GM19328 (cell line): ENCODE data around the gene MOV10L1.

Experiments used
- ATAC-seq: cut with Tn5 transposase; IDR thresholded peaks from one replicate; pipeline ENCODE4 v1.9.1; 2021; ENCODE audit warnings: mild to moderate bottlenecking, moderate library complexity; ENCODE audit not compliant: unreplicated experiment

MOV10L1 gene

DNA sequence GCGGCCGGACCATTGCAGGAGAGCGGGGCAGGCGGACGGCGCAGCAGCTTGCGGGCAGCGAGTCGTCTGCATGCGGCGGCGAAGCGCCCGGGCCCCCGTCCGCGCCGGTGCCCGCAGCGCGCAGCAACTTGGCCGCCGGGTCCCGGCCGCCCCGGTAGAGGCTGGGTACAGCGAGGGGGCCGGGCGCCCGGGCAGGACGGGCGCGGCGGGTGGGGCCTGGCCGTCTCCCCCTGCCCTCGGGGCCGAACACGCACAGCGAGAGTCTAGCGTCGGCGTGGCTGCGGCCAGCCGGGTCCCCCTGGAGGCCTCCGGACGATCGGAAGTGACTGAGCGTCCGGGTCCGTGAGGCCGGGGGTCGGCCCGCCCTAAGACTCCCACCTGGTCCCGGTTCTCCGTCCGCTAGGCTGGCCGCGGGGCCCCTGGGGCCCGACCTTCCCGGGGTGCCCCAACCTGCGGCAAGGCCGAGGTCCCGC is 95.1 kb downstream of the MOV10L1 start:
- ATAC-seq: no peak

DNA sequence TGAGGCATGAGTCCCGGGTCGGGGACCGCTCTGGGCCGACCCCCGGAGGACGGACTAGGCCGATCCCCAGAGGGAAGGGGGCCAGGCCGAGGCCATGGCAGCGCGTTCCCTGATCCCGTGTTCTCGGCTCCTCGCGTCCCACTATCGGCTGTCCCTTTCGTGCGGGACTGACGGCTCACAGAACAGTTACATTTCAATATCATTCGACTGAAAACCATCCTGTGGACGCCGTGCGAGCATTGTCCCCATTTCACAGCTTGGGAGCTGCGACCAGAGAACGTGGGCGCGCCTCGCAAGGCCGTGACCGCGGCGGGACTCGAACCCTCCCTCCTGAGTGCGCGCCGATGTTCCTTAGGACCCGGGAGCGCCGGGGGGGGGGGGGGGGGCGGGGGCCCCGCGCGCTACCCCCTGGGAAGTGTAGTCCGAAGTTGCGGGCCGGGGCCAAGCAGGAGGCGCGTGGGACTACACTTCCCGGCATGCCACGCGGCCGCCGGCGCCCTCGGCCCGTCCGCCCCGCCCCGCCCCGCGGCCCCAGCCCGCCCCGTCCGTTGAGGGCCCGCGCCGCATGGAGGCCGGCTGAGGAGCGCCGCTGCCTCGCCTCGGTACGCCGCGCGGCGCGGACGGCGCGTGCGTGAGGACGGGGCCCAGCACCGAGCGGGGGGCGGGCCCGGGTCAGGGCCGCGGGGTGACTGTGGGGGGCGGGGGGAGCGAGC is 95.7 kb downstream of the MOV10L1 start, which contains the start of gene TRABD:
Gene TRABD (plus strand): TSS at position 539 of the 713 bp plus-strand sequence. CDS start 7,148 bp downstream, outside the sequence.
- no peak for ATAC-seq

DNA sequence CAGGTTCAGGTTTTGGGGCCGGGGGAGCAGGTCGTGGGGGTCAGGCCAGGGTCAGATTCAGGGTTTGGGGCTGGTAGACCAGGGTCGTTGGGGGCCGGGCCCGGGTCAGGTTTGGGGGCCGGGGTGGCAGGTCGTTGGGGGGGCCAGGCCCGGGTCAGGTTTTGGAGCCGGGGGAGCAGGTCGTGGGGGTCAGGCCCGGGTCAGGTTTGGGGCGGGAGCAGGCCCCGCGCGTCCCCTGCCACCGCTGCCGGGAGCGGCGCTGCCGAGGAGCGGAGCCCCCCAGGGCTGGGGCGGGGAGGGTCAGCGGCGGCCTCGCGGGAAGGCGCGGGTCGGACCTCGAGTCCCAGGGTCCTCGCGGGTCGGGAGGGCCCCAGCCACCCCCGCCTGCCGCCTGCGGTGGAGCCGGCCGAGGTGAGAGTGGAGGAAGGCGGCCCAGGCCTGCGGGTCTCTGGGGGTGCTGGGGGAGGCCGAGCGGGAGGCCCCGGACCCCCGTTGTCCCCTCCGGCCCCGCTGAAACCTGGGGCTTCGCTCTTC is 96.4 kb downstream of the MOV10L1 start:
- ATAC-seq: no peak

DNA sequence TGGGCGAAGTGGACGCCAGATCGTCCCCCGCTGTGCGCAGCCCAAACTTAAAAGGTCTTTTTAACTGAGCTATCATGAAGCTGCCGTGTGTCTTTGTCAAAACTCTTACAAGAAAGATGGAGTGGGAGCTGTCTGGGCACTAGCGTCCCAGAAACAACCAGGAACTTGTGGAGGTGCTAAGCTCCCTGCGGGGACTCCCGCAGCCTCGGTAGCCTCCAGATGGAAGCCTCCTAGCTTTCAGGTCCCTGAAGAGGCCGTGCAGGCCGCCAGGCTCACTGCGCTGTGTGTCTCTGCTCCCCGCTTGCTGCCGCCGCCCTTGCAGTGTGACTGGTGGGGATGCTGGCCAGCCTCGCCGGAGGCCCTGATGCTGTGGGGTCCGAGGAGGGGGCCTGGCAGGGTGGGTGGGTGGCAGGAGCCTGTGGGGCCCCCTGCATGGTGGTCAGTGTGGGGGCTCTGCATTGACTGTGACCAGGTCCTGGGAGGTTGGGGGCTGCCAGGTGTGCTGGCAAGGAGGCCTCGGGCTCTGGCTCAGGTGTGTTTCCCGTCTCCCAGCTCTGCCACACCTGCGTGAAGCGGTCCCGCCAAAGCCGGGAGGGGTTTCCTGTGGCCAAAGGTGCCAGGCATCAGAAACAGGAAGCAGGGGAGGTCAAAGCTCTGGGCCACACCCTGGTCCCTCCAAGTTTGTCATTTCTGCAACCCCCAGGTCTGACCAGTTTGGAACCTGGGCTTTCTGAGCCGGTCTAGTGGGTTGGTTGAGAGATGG is 97.1 kb downstream of the MOV10L1 start:
- no peak for ATAC-seq

DNA sequence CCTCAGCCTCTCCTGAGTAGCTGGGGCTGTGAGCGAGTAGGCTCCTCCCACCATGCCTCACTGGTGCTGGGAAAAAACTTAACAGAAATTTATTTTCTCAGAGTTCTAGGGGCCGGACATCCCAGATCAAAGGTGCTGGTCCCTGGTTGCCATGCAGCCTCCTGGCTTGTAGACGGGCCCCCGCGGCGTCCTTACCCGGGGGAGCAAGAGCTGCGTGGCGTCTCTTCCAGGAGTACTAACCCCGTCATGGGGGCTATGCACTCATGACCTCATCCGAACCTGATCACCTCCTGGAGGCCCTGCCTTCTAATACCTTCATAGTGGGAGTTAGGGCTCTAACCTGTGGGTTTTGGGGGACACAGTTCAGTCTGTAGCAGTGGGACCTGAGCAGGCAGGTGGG is 98.5 kb downstream of the MOV10L1 start:
- no peak for ATAC-seq

DNA sequence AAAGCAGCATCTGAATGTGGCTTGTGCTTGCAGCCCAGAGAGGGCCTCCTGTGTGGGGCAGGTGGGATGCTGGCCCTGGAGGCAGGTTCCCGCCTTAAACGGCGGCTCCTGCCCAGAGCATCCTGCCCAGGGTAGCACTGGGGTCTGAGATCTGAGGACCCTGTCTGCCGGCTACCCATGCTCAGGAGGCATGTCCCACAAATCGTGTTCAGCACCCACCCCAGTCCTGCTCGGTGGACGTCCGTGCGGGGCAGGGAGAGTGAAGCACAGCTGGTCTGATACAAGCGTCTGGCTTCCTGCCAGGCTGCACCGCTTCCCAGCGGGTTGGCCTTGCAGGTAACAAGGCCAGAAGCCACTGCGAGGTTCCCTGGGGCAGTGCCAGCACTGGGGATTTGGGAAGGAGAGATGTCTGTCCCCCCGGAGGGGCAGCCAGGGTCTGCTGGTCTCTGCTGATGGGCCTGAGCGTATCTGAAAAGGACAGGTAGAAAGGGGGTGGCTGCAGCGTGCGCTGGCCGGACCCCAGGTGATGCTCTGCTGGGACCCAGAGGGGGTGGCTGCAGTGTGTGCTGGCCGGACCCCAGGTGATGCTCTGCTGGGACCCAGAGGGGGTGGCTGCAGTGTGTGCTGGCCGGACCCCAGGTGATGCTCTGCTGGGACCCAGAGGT is 99.5 kb downstream of the MOV10L1 start:
- no peak for ATAC-seq

DNA sequence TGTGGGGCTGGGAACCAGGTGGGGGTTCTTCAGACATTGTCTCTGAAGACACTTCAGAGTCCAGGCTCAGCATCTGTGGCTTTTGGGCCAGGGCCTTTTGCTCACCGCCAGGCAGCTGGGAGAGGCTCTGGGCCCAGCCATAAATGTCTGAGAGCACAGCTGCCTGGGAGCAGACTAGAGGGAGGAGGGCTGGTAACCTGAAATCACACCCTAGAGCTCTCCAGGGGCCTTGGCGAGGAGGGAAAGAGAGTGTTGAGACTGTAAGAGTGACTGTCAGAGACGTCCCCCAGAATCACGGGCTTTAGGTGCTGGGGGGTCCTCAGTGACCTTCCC is 100.0 kb downstream of the MOV10L1 start:
- no peak for ATAC-seq

DNA sequence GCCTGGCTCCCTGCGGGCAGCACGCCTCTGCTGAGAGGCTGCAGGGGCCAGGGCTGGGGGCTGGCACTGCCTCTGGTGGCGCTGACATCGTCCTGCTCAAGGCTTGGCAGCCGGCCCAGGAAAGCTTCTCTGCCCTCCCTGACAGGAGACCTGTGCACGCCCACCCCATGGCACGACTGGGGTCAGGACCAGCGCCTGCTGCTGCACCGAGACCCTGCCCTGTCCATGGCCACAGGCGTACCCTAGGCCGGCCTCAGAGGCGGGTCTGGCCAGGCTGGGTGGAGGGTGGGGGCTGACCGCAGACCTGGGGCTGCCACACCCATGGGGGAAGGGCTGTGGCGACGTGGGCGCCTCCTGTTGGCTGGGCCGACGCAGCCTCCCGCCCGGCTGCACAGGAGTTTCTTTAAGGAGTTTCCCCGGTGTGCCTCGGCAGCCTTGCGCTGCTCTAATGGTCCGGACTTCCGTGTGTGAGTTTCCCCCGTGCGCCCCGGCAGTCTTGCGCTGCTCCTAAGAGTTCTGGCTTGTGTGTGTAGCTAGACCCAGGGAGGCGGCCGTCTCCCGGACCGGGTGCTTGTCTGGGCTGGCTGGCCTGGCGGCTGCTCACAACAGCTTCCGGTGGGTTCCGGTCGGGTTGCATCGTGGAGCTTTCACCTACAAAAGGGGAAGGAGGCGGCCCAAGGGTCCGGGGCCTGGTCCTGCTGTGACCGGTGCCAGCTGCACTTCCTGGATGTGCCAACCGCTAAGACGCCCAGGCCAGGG is 100.6 kb downstream of the MOV10L1 start:
- ATAC-seq: peak; percentile 44

DNA sequence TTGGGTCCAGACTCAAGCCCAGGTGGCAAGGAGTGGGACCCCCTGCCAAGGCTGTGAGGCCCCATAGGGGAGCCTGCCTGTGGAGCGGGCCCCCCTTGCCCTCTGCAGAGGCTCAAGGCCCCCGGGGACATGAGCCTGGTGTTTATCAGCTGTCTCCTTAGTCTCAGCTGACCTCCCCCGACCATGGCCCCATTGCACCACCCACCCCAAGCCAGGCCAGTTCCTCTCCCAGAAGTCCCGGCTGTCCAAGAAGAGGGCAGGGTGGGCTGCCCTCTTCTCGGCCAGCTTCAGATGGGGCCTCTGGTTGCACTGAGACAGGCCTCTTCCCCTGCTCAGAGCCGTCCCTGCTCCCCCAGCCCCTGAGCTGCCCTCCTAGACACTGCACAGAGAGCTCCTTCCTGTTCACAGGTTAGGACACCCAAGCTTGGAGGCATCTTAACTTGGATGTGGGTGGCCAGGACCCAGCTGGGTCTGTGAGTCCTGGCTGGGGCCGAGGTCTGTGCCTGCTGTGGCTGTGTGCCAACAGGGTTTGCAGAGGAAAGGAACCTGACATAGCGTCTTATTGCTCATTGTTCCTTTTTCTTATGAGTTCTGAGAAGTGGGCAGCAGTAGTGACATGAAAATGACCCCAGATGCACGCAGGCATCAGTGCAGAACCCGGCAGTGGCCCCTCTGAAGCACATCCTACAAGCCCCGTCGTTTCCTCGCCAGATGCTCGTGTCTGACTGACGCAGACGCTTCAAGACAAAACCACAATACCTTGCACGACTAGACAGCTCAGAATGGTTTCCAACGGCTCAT is 101.3 kb downstream of the MOV10L1 start:
- ATAC-seq: no peak

DNA sequence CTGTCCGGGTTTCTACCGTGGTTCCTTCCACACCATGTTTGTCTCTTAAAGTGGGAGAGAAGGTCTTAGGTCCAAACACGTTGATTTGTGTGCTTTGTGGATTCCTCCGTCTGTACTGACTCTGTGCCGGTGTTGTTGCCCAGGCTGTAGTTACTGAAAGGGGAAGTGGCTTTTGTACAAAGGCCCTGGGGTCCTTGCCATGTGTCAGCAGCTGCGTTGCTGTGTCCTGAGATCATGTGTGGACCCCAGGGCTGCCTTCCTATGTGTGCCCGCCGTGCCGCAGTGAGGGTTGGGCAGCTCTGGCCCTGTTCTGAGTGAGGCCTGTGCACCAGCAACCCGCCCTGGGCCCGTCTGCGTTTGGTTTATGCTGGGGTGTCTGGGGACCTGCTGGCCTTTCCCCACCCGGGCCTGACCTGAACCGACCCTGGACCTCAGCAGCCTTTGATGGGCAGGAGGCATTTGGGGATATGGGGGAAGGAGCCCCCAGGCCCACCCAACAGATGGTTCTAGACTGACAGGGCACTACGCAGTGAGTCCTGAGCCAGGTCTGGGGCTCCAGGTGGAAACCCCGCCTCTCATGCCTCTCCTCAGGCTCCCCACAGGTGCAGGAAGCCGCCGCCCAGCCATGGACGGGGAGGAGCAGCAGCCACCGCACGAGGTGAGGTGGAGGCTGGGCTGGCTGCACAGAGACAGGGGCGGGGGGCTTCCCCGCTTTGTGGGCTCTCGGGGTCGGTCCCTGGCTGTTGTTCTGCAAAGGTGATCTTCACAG is 102.8 kb downstream of the MOV10L1 start:
- ATAC-seq: no peak

DNA sequence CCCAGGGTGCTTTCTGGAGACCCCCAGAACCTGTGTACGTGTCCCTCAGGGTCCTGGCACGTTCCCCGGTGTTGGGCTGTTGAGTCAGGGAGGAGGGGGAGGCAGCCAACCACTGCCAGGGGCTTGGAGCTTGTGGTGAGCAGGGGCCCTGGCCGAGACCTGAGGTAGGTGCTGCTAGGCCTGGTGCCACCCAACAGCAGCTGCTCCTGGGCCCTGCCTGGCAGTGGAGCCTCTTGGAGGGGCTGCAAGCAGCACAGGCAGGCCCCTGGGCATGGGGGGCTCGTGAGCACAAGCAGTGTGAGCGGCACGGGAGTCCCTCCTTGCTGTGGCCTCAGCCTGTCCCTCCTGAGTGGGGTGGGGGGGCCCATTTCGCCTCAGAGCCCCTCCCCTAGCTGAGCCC is 103.8 kb downstream of the MOV10L1 start:
- ATAC-seq: no peak

DNA sequence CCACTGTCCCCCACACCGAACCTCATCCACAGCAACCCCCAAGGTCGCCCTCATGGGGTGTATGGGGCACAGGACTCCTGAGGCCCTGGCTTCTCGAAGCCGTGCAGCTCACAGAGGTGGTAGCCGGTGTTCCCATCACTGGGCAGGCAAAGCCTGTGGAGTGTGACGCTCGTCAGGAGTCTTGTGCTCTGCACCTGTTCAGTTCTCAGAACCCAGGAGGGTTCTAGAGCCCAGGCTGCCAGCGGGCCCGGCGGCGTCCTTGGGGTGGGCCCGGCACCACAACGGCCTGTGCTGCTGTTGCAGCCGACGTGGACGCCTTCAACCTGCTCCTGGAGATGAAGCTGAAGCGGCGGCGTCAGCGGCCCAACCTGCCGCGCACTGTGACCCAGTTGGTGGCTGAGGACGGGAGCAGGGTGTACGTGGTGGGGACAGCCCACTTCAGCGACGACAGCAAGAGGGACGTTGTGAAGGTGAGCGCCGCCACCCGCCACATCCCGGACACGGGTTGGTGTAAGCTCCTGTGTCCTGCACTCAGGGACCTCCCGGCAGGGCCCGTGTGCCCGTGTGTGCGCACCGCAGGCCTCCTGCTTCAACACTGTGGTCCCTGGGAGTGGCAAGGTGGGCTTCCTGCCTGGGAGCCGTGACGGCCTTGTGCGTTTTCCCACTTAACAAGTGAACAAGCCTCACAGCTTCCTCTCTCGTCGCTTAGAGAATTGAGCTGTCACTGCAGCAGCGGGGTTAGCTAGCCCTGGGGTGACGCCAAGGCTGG is 104.4 kb downstream of the MOV10L1 start:
- ATAC-seq: no peak

DNA sequence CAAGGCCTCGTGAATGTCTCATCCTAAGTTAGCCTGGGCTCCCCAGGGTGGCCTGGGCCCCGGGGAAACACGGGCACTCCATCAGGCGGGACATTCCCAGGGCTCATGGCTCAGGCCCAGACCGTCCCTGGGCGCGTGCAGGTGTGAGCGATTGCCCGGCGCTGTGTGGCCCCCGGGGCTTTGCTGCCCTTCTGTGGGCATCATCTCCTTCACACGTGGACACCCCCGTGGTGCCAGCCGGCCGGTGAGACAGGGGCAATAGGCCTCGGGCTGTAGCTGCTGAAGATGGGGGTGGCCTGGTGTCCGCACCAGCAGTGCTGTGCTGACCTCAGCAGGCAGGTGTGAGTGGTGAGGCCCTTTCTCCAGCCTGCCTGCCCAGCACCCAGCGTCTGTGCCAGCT is 106.5 kb downstream of the MOV10L1 start:
- ATAC-seq: no peak

DNA sequence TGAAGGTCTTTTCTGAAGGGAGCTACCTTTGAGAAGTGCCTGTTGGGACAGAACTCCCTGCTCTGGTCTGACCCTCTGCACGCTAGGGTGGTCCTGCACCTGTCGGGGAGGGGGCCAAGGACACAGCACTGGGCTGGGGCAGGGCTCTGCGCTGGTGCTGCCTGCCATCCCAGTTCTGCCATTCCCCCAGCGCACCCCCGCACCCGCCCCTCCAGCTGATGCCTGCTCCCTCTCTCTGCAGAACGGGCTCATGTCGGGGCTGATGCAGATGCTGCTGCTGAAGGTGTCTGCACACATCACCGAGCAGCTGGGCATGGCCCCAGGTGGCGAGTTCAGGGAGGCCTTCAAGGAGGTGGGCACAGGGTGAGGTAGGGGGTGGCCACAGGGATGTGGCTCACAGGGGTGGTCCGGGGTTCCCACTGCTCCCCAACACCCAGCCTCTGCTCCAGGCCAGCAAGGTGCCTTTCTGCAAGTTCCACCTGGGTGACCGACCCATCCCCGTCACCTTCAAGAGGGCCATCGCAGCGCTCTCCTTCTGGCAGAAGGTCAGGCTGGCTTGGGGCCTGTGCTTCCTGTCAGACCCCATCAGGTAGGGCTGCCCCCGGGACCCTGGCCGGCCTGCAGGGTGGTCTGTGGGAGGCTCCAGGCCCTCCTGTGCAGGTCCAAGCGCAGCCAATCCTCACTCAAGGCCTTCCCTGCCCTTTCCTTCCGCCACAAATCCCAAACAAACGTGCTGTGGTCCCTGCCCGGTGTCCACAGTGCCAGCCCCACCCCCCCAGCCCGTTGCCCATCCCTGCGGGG is 107.4 kb downstream of the MOV10L1 start:
- no peak for ATAC-seq

DNA sequence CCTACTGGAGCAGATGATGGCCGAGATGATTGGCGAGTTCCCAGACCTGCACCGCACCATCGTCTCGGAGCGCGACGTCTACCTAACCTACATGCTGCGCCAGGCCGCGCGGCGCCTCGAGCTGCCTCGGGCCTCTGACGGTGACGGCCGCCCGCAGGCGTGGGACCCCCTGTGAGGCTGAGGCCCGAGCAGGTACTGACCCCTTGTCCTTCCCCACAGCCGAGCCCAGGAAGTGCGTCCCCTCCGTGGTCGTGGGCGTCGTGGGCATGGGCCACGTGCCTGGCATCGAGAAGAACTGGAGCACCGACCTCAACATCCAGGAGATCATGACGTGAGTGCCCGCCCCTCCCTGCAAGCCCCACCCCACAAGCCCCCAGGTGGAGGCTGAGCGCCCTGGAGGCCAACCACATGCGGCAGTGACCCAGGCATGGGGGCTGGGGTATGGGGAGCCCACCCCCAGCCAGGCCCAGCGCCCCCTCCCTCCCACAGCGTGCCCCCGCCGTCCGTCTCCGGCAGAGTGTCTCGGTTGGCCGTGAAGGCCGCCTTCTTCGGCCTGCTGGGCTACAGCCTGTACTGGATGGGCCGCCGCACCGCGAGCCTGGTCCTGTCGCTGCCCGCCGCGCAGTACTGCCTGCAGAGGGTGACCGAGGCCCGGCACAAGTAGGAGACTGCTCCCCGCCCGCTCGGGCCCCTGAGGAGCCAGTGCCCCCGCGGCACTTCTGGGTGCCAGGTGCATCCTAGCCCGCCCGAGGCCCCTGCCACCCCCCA is 108.2 kb downstream of the MOV10L1 start:
- no peak for ATAC-seq

DNA sequence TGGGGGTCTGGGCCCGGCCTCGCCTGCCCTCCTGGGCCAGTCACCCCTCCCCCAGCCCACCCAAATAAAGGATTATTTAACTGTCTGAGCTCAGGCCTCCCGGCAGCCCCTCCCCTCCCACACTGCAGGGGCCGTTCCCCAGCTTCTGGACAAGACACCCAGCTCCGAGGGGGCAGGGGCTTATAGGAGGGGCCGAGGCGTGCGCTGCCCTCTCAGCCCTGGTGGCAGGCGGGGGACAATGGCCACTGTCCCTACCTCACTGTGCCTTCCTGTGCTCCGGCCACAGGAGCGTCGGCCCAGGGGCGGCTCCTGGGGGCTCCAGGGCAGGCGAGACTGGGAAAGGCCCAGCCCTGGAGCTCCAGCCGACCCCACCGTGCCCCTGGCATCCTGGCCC is 108.8 kb downstream of the MOV10L1 start:
- ATAC-seq: no peak

DNA sequence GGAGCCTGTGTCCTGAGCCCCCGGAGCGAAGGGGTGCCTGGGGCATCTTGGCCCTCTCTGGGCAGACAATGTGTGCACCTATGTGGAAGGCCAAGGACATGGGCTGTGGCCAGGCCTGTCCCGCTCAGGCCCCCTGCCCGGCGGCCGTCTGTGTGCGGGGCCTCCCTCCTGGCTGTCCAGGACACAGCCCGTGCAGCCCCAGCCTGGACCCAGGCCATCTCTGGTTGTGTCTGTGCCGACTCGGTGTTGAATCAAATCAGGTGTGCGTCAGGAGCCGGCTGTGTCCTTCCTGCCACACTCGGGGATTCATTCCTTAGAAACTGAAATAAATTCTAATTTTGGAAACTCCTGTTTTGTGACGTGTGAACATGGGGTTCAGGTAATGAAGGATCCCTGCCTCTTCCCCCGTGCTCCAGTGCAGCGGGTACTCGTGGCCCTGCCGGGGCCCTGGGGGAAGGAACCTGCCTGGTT is 109.5 kb downstream of the MOV10L1 start:
- no peak for ATAC-seq
